ENCODE measurements around the gene ZNF474.

Gene ZNF474

GRCh38 chr5:122164831-122165558, 35.6 kb downstream of the ZNF474 start:
- no peak overlapping the region for H3K9ac ChIP-seq (ENCODE audit: low read depth in 1 of 2, low read length in 2 of 2)
- H3K27ac ChIP-seq (ENCODE audit: low read depth in 2 of 2, low read length in 2 of 2) = peak overlapping the region in 1 of 2 donors; percentile 46
- H3K4me3 ChIP-seq (ENCODE audit: low read length in 2 of 2) = no peak overlapping the region
- no peaks in the 10 kb centered on the region for H3K9me3 ChIP-seq (ENCODE audit: control insufficient read depth in 2 of 2, low read length in 2 of 2)
- no peaks in the 10 kb centered on the region for H3K27me3 ChIP-seq (ENCODE audit: control insufficient read depth in 2 of 2, insufficient read depth in 2 of 2, low read length in 2 of 2)
- no peaks in the 10 kb centered on the region for H3K36me3 ChIP-seq (ENCODE audit: control insufficient read depth in 2 of 2, insufficient read depth in 2 of 2, low read length in 2 of 2)
- H3K4me1 ChIP-seq (ENCODE audit: control insufficient read depth in 2 of 2, insufficient read depth in 2 of 2, low read length in 2 of 2) = peaks cover 7 to 9% of the 10 kb centered on the region in 2 donors

DNA sequence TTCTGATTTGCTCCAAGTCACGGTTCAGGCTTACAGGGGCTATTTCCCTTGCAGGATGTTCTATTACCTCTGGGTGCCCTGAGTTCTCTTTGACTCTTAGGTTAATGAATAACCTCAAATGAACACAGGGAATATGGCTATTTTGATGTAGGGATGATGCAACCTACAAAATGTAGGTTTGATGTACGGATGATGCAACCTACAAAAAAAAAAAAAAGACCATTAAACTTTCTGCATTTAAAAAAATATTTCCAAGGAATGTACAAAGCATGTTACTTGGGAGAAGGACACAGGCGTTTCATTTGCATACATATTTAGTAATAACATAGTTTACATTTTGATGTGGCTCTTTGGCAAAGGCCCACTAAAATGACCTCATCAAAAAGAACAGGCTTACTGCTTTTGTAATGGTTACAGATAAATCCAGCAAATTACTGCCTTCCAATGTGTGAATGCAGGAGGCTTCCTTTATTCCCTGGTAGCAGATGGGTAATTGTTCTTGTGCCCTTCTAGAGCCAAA, 36.3 kb downstream of the ZNF474 start:
- H3K4me3 ChIP-seq (ENCODE audit: low read length in 2 of 2) = no peak overlapping the region
- peaks cover 7 to 9% of the 10 kb centered on the region in 2 donors for H3K4me1 ChIP-seq (ENCODE audit: control insufficient read depth in 2 of 2, insufficient read depth in 2 of 2, low read length in 2 of 2)
- no peaks in the 10 kb centered on the region for H3K27me3 ChIP-seq (ENCODE audit: control insufficient read depth in 2 of 2, insufficient read depth in 2 of 2, low read length in 2 of 2)
- H3K27ac ChIP-seq (ENCODE audit: low read depth in 2 of 2, low read length in 2 of 2) = no peak overlapping the region
- no peaks in the 10 kb centered on the region for H3K36me3 ChIP-seq (ENCODE audit: control insufficient read depth in 2 of 2, insufficient read depth in 2 of 2, low read length in 2 of 2)
- no peak overlapping the region for H3K9ac ChIP-seq (ENCODE audit: low read depth in 1 of 2, low read length in 2 of 2)
- H3K9me3 ChIP-seq (ENCODE audit: control insufficient read depth in 2 of 2, low read length in 2 of 2) = no peaks in the 10 kb centered on the region

- H3K36me3 ChIP-seq (ENCODE audit: control insufficient read depth in 2 of 2, insufficient read depth in 2 of 2, low read length in 2 of 2) = no peaks in the 10 kb centered on the region
- H3K4me1 ChIP-seq (ENCODE audit: control insufficient read depth in 2 of 2, insufficient read depth in 2 of 2, low read length in 2 of 2) = no peaks in the 10 kb centered on the region
- no peaks in the 10 kb centered on the region for H3K27me3 ChIP-seq (ENCODE audit: control insufficient read depth in 2 of 2, insufficient read depth in 2 of 2, low read length in 2 of 2)
- H3K4me3 ChIP-seq (ENCODE audit: low read length in 2 of 2) = no peak overlapping the region
- H3K27ac ChIP-seq (ENCODE audit: low read depth in 2 of 2, low read length in 2 of 2) = no peak overlapping the region
- no peaks in the 10 kb centered on the region for H3K9me3 ChIP-seq (ENCODE audit: control insufficient read depth in 2 of 2, low read length in 2 of 2)
- no peak overlapping the region for H3K9ac ChIP-seq (ENCODE audit: low read depth in 1 of 2, low read length in 2 of 2)
These were observed 40.2 kb downstream of the ZNF474 start for GRCh38 chr5:122169350-122170103.

DNA sequence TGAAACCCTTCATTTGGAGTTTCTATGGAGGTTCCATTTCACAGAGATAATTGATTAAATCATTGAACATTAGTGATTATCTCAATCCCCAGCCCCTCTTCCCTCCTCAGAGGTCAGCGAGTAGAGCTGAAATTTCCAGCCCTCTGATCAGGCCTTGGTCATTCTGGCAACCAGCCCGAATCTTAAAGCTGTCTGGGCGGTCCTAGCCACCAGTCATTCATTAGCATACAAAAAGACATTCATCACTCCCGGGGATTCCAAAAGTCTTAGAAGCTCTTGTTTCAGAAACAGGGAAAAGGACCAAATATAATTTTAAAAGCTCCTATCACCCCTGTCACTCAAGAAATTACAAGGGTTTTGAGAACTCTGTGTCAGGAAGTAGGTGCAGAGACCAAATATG, 41.3 kb downstream of the ZNF474 start:
- H3K36me3 ChIP-seq (ENCODE audit: control insufficient read depth in 2 of 2, insufficient read depth in 2 of 2, low read length in 2 of 2) = no peaks in the 10 kb centered on the region
- no peaks in the 10 kb centered on the region for H3K27me3 ChIP-seq (ENCODE audit: control insufficient read depth in 2 of 2, insufficient read depth in 2 of 2, low read length in 2 of 2)
- no peak overlapping the region for H3K4me3 ChIP-seq (ENCODE audit: low read length in 2 of 2)
- H3K4me1 ChIP-seq (ENCODE audit: control insufficient read depth in 2 of 2, insufficient read depth in 2 of 2, low read length in 2 of 2) = no peaks in the 10 kb centered on the region
- no peak overlapping the region for H3K9ac ChIP-seq (ENCODE audit: low read depth in 1 of 2, low read length in 2 of 2)
- H3K27ac ChIP-seq (ENCODE audit: low read depth in 2 of 2, low read length in 2 of 2) = no peak overlapping the region
- no peaks in the 10 kb centered on the region for H3K9me3 ChIP-seq (ENCODE audit: control insufficient read depth in 2 of 2, low read length in 2 of 2)

GRCh38 chr5:122172207-122172606, 42.9 kb downstream of the ZNF474 start:
- Histone ChIP-seq H3K9me3 (ENCODE audit: control insufficient read depth in 2 of 2, low read length in 2 of 2) (no peaks in the 10 kb centered on the region), H3K27me3 (ENCODE audit: control insufficient read depth in 2 of 2, insufficient read depth in 2 of 2, low read length in 2 of 2) (no peaks in the 10 kb centered on the region), H3K4me3 (ENCODE audit: low read length in 2 of 2) (no peak overlapping the region), H3K9ac (ENCODE audit: low read depth in 1 of 2, low read length in 2 of 2) (no peak overlapping the region), H3K4me1 (ENCODE audit: control insufficient read depth in 2 of 2, insufficient read depth in 2 of 2, low read length in 2 of 2) (no peaks in the 10 kb centered on the region), H3K36me3 (ENCODE audit: control insufficient read depth in 2 of 2, insufficient read depth in 2 of 2, low read length in 2 of 2) (no peaks in the 10 kb centered on the region), H3K27ac (ENCODE audit: low read depth in 2 of 2, low read length in 2 of 2) (no peak overlapping the region)

DNA sequence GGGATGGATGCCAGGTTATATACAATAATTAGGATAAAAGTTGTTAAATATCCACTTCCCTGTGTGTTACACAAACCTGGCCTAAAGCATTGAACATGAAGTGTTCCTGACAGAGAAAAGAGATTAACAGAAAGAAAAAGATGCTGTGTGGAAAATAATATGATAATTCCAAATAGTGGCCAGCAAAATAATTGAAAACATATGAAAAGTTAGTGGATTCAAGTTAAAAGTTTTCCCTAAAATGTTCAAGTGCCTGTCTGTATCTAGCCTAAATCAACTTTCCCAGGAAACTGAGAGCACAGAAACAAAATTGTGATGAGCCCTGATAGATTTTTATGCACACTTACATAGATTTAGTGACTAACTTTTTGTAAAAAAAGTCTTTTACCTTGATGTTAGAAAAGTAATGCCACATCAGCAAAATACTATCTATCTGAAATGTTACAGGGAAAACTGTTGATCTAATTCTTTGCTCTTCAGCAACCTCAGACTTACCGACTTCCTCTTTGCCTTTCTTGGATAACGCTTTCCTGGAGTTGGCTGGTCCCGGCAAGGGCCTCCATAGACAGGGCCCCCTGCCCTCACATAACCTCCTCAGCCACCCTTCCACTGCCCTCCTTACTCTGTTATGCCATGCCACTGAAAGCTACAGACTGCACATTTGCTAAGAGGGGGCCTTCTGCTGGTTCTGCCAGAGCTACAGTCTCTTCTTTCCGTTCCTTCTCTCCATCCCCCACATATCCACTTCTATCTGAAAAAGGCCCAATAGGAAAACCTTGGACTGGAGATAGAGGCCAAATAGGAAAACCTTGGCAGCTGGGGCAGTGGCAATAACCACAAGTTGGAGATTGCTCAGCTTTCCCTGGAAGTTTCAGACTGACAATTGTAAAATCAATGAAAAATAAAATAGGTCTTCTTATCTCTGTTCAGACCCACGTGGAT, 44.4 kb downstream of the ZNF474 start:
- Histone ChIP-seq H3K9me3 (ENCODE audit: control insufficient read depth in 2 of 2, low read length in 2 of 2) (no peaks in the 10 kb centered on the region), H3K27ac (ENCODE audit: low read depth in 2 of 2, low read length in 2 of 2) (no peak overlapping the region), H3K4me1 (ENCODE audit: control insufficient read depth in 2 of 2, insufficient read depth in 2 of 2, low read length in 2 of 2) (no peaks in the 10 kb centered on the region), H3K4me3 (ENCODE audit: low read length in 2 of 2) (no peak overlapping the region), H3K36me3 (ENCODE audit: control insufficient read depth in 2 of 2, insufficient read depth in 2 of 2, low read length in 2 of 2) (no peaks in the 10 kb centered on the region), H3K9ac (ENCODE audit: low read depth in 1 of 2, low read length in 2 of 2) (no peak overlapping the region), H3K27me3 (ENCODE audit: control insufficient read depth in 2 of 2, insufficient read depth in 2 of 2, low read length in 2 of 2) (no peaks in the 10 kb centered on the region)

GRCh38 chr5:122175091-122175490, 45.7 kb downstream of the ZNF474 start:
- H3K4me1 ChIP-seq (ENCODE audit: control insufficient read depth in 2 of 2, insufficient read depth in 2 of 2, low read length in 2 of 2) = no peaks in the 10 kb centered on the region
- H3K27ac ChIP-seq (ENCODE audit: low read depth in 2 of 2, low read length in 2 of 2) = no peak overlapping the region
- no peak overlapping the region for H3K4me3 ChIP-seq (ENCODE audit: low read length in 2 of 2)
- no peaks in the 10 kb centered on the region for H3K9me3 ChIP-seq (ENCODE audit: control insufficient read depth in 2 of 2, low read length in 2 of 2)
- H3K36me3 ChIP-seq (ENCODE audit: control insufficient read depth in 2 of 2, insufficient read depth in 2 of 2, low read length in 2 of 2) = no peaks in the 10 kb centered on the region
- H3K27me3 ChIP-seq (ENCODE audit: control insufficient read depth in 2 of 2, insufficient read depth in 2 of 2, low read length in 2 of 2) = no peaks in the 10 kb centered on the region
- no peak overlapping the region for H3K9ac ChIP-seq (ENCODE audit: low read depth in 1 of 2, low read length in 2 of 2)

- no peak overlapping the region for H3K27ac ChIP-seq (ENCODE audit: low read depth in 2 of 2, low read length in 2 of 2)
- no peak overlapping the region for H3K9ac ChIP-seq (ENCODE audit: low read depth in 1 of 2, low read length in 2 of 2)
- H3K4me3 ChIP-seq (ENCODE audit: low read length in 2 of 2) = no peak overlapping the region
- H3K9me3 ChIP-seq (ENCODE audit: control insufficient read depth in 2 of 2, low read length in 2 of 2) = no peaks in the 10 kb centered on the region
- H3K4me1 ChIP-seq (ENCODE audit: control insufficient read depth in 2 of 2, insufficient read depth in 2 of 2, low read length in 2 of 2) = no peaks in the 10 kb centered on the region
- no peaks in the 10 kb centered on the region for H3K36me3 ChIP-seq (ENCODE audit: control insufficient read depth in 2 of 2, insufficient read depth in 2 of 2, low read length in 2 of 2)
- H3K27me3 ChIP-seq (ENCODE audit: control insufficient read depth in 2 of 2, insufficient read depth in 2 of 2, low read length in 2 of 2) = no peaks in the 10 kb centered on the region
These were observed 46.5 kb downstream of the ZNF474 start for GRCh38 chr5:122175852-122176251.

DNA sequence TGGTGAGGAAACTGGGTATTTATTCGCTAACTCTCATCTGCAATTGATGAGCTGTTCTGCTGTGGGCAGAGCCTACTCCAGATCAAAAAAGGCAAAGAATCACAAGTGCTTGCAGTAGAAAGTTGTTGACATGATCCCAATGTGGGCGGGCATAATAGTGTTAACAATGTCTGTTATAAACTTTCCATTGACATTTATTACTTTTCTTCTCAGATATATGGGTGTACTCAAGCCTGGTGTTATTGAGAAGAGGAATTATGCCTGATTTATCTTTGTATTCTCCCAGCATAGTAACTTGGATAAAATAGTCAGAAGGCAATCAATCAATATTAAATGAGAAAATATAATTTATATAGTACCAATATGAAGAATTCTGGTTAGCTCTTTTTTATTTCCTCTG, 47.8 kb downstream of the ZNF474 start:
- no peak overlapping the region for H3K9ac ChIP-seq (ENCODE audit: low read depth in 1 of 2, low read length in 2 of 2)
- H3K27me3 ChIP-seq (ENCODE audit: control insufficient read depth in 2 of 2, insufficient read depth in 2 of 2, low read length in 2 of 2) = no peaks in the 10 kb centered on the region

More for the DNA sequence above, 47.8 kb downstream of the ZNF474 start:
- Histone ChIP-seq H3K4me3 (ENCODE audit: low read length in 2 of 2) (no peak overlapping the region), H3K4me1 (ENCODE audit: control insufficient read depth in 2 of 2, insufficient read depth in 2 of 2, low read length in 2 of 2) (peaks cover 0 to 2% of the 10 kb centered on the region in 2 donors), H3K27ac (ENCODE audit: low read depth in 2 of 2, low read length in 2 of 2) (no peak overlapping the region), H3K9me3 (ENCODE audit: control insufficient read depth in 2 of 2, low read length in 2 of 2) (no peaks in the 10 kb centered on the region), H3K36me3 (ENCODE audit: control insufficient read depth in 2 of 2, insufficient read depth in 2 of 2, low read length in 2 of 2) (no peaks in the 10 kb centered on the region)
